ENCODE measurements around the gene CDKN2AIP.

- TF ChIP-seq CTCF (IDR thresholded peaks at IDR 0.05) (no peak), EP300 (IDR thresholded peaks at IDR 0.05) (no peak), POLR2A (IDR thresholded peaks at IDR 0.05) (no peak)
These were observed 27.3 kb upstream of the CDKN2AIP start for GRCh38 chr4:183416879-183417755.
